Loucy (cell line): ENCODE data around the gene CDH12.

Experiments used
- H2AFZ ChIP-seq: fragments of 200-600 bp; sonication (generic); 2 replicates; pipeline ENCODE4 v1.6.0; 2016; ENCODE audit warnings: antibody characterized with exemption, mild to moderate bottlenecking, low read length, moderate library complexity
- H3F3A ChIP-seq: fragments of 200-600 bp; 2 replicates; pipeline ENCODE4 v1.6.0; 2016; ENCODE audit warnings: antibody characterized with exemption, low read depth, mild to moderate bottlenecking
- H3K27me3 ChIP-seq: fragments of 200-600 bp; sonication (generic); 2 replicates; pipeline ENCODE4 v1.6.1; 2014; ENCODE audit warnings: low read length, mild to moderate bottlenecking; ENCODE audit not compliant: insufficient read depth, poor library complexity, severe bottlenecking
- H3K36me3 ChIP-seq: fragments of 200-600 bp; sonication (generic); 2 replicates; pipeline ENCODE4 v1.6.1; 2016; ENCODE audit warnings: low read length; ENCODE audit not compliant: insufficient read depth
- H3K4me1 ChIP-seq: fragments of 200-600 bp; sonication (generic); 2 replicates; pipeline ENCODE4 v1.5.1; 2014; ENCODE audit warnings: low read length, mild to moderate bottlenecking; ENCODE audit not compliant: insufficient read depth, poor library complexity, severe bottlenecking
- H3K4me2 ChIP-seq: fragments of 200-600 bp; sonication (generic); 2 replicates; pipeline ENCODE4 v1.6.0; 2014; ENCODE audit warnings: antibody characterized with exemption, low read length, low read depth, mild to moderate bottlenecking; ENCODE audit not compliant: poor library complexity, severe bottlenecking
- H3K4me3 ChIP-seq: fragments of 200-600 bp; sonication (generic); 2 replicates; pipeline ENCODE4 v1.5.1; 2014; ENCODE audit warnings: low read length, mild to moderate bottlenecking, mixed read lengths; ENCODE audit not compliant: poor library complexity, severe bottlenecking
- H3K79me2 ChIP-seq: fragments of 200-600 bp; sonication (generic); 2 replicates; pipeline ENCODE4 v1.6.1; 2014; ENCODE audit warnings: low read length; ENCODE audit not compliant: insufficient read depth
- H3K9ac ChIP-seq: fragments of 200-600 bp; sonication (generic); 2 replicates; pipeline ENCODE4 v1.6.0; 2014; ENCODE audit warnings: mild to moderate bottlenecking, low read depth, low read length, moderate library complexity; ENCODE audit not compliant: poor library complexity, severe bottlenecking
- H3K9me2 ChIP-seq: fragments of 200-600 bp; sonication (generic); replicated peaks from 2 replicates; pipeline ENCODE4 v1.6.1; 2016; ENCODE audit warnings: low read depth, low read length, mixed read lengths
- H3K9me3 ChIP-seq: fragments of 200-600 bp; sonication (generic); 2 replicates; pipeline ENCODE4 v1.6.1; 2014; ENCODE audit warnings: mild to moderate bottlenecking, antibody characterized with exemption, low read length, low read depth; ENCODE audit not compliant: insufficient read depth
- H4K20me1 ChIP-seq: fragments of 200-600 bp; sonication (generic); 2 replicates; pipeline ENCODE4 v1.6.0; 2014; ENCODE audit warnings: antibody characterized with exemption, low read length, mild to moderate bottlenecking; ENCODE audit not compliant: insufficient read depth, poor library complexity, severe bottlenecking
- CTCF ChIP-seq: fragments of 200-600 bp; sonication (generic); conservative IDR thresholded peaks from 2 replicates; pipeline ENCODE4 v1.5.1; 2014; ENCODE audit warnings: mild to moderate bottlenecking, antibody characterized with exemption, low read length
- EZH2phosphoT487 ChIP-seq: fragments of 200-600 bp; IDR thresholded peaks from 2 replicates; pipeline ENCODE4 v1.6.1; 2018; ENCODE audit warnings: antibody characterized with exemption, mild to moderate bottlenecking, moderate library complexity, borderline replicate concordance

CDH12 gene

GRCh38 chr5:22258139-22258538 lies 595.0 kb downstream of the CDH12 start:
- no peak overlapping the region for H3K4me3 ChIP-seq
- no peak overlapping the region for H3K4me2 ChIP-seq
- H4K20me1 ChIP-seq: no peaks in the 10 kb centered on the region
- no peaks in the 10 kb centered on the region for H3K9me2 ChIP-seq
- no peaks in the 10 kb centered on the region for H3K9me3 ChIP-seq
- TF ChIP-seq CTCF: no peak
- no peak for TF ChIP-seq EZH2phosphoT487
- no peaks in the 10 kb centered on the region for H3F3A ChIP-seq
- no peaks in the 10 kb centered on the region for H3K27me3 ChIP-seq
- no peak overlapping the region for H3K9ac ChIP-seq
- no peak overlapping the region for H2AFZ ChIP-seq
- H3K79me2 ChIP-seq: no peaks in the 10 kb centered on the region
- H3K36me3 ChIP-seq: no peaks in the 10 kb centered on the region
- no peaks in the 10 kb centered on the region for H3K4me1 ChIP-seq

GRCh38 chr5:22250528-22250927 lies 602.6 kb downstream of the CDH12 start:
- Histone ChIP-seq H3K4me1 (no peaks in the 10 kb centered on the region), H3F3A (no peaks in the 10 kb centered on the region), H3K4me3 (no peak overlapping the region), H3K36me3 (no peaks in the 10 kb centered on the region), H3K79me2 (no peaks in the 10 kb centered on the region), H3K27me3 (no peaks in the 10 kb centered on the region), H4K20me1 (no peaks in the 10 kb centered on the region), H3K9ac (no peak overlapping the region), H3K9me2 (no peaks in the 10 kb centered on the region), H3K4me2 (no peak overlapping the region), H2AFZ (no peak overlapping the region), H3K9me3 (no peaks in the 10 kb centered on the region)
- TF ChIP-seq CTCF: no peak
- no peak for TF ChIP-seq EZH2phosphoT487

GRCh38 chr5:22249209-22249729 lies 603.9 kb downstream of the CDH12 start:
- TF ChIP-seq CTCF (no peak), EZH2phosphoT487 (no peak)
- no peak overlapping the region for H3K4me3 ChIP-seq

More at GRCh38 chr5:22249209-22249729, 603.9 kb downstream of the CDH12 start:
- H3F3A ChIP-seq: no peaks in the 10 kb centered on the region
- no peaks in the 10 kb centered on the region for H3K9me3 ChIP-seq
- H3K36me3 ChIP-seq: no peaks in the 10 kb centered on the region
- no peak overlapping the region for H3K4me2 ChIP-seq
- H3K9ac ChIP-seq: no peak overlapping the region
- no peaks in the 10 kb centered on the region for H3K4me1 ChIP-seq
- H4K20me1 ChIP-seq: no peaks in the 10 kb centered on the region
- H3K27me3 ChIP-seq: no peaks in the 10 kb centered on the region
- H2AFZ ChIP-seq: no peak overlapping the region
- H3K9me2 ChIP-seq: no peaks in the 10 kb centered on the region
- H3K79me2 ChIP-seq: no peaks in the 10 kb centered on the region
